ENCODE results near the gene SCYGR5. TPM values are rescaled to one million over a fixed set of nuclear protein-coding genes. Genes with fewer than 3 reads are reported as not detected.

SCYGR5 gene
- total RNA-seq, 1 experiment from 2014 or later: not detected

DNA sequence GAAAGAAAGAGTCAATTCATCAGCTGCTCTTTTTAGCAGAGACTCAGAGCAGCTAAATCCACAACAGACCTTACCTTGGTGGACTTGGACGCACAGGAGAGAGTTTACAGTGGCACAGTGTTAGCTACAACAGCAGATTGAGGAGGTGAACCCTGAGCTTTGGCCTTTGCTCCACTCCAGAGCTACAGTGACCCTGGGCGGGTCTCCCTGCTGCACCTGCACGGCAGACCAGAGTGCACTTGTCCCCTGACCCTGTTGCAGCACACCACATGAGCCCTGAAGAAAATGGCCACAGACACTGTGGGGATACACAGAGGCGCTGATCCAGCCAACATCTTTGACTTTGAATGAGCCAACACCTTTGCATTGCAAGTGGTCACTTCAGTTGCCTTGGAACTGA is 40.3 kb downstream of the SCYGR5 start:
- no peak for DNase-seq (ENCODE audit: low read depth, low spot score)
- Histone ChIP-seq H4K20me1 (ENCODE audit: insufficient read depth) (no peaks in the 10 kb centered on the region), H3K79me2 (ENCODE audit: insufficient read depth, low read length) (no peaks in the 10 kb centered on the region), H3K4me1 (ENCODE audit: control insufficient read depth in 1 of 2, insufficient read depth in 2 of 2, low read length in 2 of 2) (no peaks in the 10 kb centered on the region), H3K4me2 (ENCODE audit: low read length) (no peak overlapping the region), H3K4me3 (replicated peaks in 1 of 2; ENCODE audit: low read depth in 1 of 2, low read length in 2 of 2) (no peak overlapping the region), H3K27ac (ENCODE audit: low read depth, low read length) (no peak overlapping the region), H2AFZ (ENCODE audit: low read depth, low read length, poor library complexity, severe bottlenecking) (no peak overlapping the region), H3K9me3 (ENCODE audit: control insufficient read depth in 1 of 2, insufficient read depth in 1 of 2, low read depth in 1 of 2, low read length in 2 of 2) (no peaks in the 10 kb centered on the region), H3K27me3 (ENCODE audit: insufficient read depth, low read length) (no peaks in the 10 kb centered on the region), H3K9me2 (ENCODE audit: insufficient read depth) (no peaks in the 10 kb centered on the region), H3K36me3 (ENCODE audit: control insufficient read depth in 1 of 2, insufficient read depth in 2 of 2, low read length in 2 of 2) (no peaks in the 10 kb centered on the region), H3K9ac (ENCODE audit: low read length) (no peak overlapping the region)
- POLR2A ChIA-PET: no interaction called here
- TF ChIP-seq, protein P1, sequence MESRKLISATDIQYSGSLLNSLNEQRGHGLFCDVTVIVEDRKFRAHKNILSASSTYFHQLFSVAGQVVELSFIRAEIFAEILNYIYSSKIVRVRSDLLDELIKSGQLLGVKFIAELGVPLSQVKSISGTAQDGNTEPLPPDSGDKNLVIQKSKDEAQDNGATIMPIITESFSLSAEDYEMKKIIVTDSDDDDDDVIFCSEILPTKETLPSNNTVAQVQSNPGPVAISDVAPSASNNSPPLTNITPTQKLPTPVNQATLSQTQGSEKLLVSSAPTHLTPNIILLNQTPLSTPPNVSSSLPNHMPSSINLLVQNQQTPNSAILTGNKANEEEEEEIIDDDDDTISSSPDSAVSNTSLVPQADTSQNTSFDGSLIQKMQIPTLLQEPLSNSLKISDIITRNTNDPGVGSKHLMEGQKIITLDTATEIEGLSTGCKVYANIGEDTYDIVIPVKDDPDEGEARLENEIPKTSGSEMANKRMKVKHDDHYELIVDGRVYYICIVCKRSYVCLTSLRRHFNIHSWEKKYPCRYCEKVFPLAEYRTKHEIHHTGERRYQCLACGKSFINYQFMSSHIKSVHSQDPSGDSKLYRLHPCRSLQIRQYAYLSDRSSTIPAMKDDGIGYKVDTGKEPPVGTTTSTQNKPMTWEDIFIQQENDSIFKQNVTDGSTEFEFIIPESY (IDR thresholded peaks at IDR 0.05; ENCODE audit: extremely low read depth, insufficient replicate concordance, low read length): no peak
- TF ChIP-seq, protein P2, sequence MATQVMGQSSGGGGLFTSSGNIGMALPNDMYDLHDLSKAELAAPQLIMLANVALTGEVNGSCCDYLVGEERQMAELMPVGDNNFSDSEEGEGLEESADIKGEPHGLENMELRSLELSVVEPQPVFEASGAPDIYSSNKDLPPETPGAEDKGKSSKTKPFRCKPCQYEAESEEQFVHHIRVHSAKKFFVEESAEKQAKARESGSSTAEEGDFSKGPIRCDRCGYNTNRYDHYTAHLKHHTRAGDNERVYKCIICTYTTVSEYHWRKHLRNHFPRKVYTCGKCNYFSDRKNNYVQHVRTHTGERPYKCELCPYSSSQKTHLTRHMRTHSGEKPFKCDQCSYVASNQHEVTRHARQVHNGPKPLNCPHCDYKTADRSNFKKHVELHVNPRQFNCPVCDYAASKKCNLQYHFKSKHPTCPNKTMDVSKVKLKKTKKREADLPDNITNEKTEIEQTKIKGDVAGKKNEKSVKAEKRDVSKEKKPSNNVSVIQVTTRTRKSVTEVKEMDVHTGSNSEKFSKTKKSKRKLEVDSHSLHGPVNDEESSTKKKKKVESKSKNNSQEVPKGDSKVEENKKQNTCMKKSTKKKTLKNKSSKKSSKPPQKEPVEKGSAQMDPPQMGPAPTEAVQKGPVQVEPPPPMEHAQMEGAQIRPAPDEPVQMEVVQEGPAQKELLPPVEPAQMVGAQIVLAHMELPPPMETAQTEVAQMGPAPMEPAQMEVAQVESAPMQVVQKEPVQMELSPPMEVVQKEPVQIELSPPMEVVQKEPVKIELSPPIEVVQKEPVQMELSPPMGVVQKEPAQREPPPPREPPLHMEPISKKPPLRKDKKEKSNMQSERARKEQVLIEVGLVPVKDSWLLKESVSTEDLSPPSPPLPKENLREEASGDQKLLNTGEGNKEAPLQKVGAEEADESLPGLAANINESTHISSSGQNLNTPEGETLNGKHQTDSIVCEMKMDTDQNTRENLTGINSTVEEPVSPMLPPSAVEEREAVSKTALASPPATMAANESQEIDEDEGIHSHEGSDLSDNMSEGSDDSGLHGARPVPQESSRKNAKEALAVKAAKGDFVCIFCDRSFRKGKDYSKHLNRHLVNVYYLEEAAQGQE (IDR thresholded peaks at IDR 0.05; ENCODE audit: low read depth): no peak
- TF ChIP-seq ZNF274 (IDR thresholded peaks at IDR 0.05; ENCODE audit: low read depth, low read length) (no peak), SRF (IDR thresholded peaks at IDR 0.05; ENCODE audit: low read depth) (no peak), ZFX (IDR thresholded peaks at IDR 0.05) (no peak), EZH2phosphoT487 (IDR thresholded peaks at IDR 0.05; ENCODE audit: borderline replicate concordance) (no peak), CEBPB (IDR thresholded peaks at IDR 0.05; ENCODE audit: low read depth) (no peak)
- TF ChIP-seq, protein P3, sequence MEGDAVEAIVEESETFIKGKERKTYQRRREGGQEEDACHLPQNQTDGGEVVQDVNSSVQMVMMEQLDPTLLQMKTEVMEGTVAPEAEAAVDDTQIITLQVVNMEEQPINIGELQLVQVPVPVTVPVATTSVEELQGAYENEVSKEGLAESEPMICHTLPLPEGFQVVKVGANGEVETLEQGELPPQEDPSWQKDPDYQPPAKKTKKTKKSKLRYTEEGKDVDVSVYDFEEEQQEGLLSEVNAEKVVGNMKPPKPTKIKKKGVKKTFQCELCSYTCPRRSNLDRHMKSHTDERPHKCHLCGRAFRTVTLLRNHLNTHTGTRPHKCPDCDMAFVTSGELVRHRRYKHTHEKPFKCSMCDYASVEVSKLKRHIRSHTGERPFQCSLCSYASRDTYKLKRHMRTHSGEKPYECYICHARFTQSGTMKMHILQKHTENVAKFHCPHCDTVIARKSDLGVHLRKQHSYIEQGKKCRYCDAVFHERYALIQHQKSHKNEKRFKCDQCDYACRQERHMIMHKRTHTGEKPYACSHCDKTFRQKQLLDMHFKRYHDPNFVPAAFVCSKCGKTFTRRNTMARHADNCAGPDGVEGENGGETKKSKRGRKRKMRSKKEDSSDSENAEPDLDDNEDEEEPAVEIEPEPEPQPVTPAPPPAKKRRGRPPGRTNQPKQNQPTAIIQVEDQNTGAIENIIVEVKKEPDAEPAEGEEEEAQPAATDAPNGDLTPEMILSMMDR (IDR thresholded peaks at IDR 0.05 in 2 of 3, conservative IDR thresholded peaks at IDR 0.05 in 1 of 3; ENCODE audit: borderline replicate concordance in 1 of 3, insufficient read depth in 1 of 3, low read depth in 2 of 3, low read length in 2 of 3): no peak
- RAD21 ChIA-PET (ENCODE audit: low non-redundant PET in 1 of 2, low total read pairs in 2 of 2, uncharacterized antibody in 2 of 2, unreplicated experiment in 2 of 2): no interaction called here
- CTCF ChIA-PET: no interaction called here
- intact Hi-C loops (cut with micrococcal nuclease): no loop called here
- ATAC-seq: no peak
- BruUV-seq (replicated peaks): no TSS peak

Measured in HCT116 (cell line).